IPS-NIHi11 (cell line): Measurements from ENCODE around the gene NECAB3.

ENCODE experiments used
- DNase-seq: peaks from one replicate; pipeline ENCODE4 v3.0.0; 2012; ENCODE audit warnings: mixed read lengths, low spot score

The NECAB3 gene

DNA sequence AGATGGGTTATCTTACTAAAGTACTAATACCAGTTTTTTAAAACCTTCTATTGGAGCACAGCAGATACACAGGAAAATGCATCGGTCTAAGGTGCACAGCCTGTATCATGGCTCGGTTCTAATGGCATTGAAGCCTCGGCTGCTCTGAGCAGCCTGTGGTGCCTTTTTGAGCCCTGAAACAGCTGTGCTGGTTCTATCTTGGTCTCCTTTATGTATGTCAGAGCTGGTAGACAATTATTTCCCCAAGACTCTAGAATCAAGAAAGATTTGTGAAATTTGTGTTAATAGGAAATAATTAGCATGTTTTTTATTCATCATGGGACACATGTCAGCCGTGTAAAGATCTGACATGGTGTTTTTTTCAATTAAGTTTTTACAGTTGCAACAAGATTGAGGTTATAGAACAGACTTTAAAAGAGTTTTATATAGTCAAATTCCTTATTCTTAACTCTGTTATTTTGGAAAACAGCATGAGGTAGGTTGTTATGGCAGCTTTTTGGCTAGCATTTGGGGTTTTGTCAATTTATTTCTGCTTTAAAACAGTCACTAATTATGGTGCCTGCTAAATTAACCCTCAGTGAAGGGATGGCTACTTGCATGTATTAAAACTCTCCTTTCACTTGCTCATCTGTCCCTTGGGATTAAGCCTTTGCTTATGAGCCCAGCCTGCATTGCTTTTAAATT lies 52.4 kb downstream of the NECAB3 start:
- no peak for DNase-seq

DNA sequence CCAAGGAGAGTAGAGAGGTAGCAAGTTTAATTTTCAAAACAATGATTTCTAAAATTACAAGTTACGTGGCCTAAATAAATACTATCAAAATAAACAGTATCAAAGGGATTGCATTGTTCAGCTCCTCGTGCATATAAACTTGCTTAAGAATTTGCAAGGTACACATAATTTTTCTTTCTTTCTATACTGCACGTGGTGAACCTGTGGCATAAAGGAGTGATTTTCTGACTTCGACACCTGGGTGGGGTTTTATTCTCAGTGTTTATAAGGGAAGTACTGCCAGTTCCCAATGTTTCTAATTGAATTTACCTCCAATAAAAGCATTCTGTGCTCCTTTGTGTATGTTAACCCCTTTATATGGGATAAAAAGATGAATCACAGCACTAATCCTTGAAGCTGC lies 62.2 kb downstream of the NECAB3 start:
- DNase-seq, result no peak

DNA sequence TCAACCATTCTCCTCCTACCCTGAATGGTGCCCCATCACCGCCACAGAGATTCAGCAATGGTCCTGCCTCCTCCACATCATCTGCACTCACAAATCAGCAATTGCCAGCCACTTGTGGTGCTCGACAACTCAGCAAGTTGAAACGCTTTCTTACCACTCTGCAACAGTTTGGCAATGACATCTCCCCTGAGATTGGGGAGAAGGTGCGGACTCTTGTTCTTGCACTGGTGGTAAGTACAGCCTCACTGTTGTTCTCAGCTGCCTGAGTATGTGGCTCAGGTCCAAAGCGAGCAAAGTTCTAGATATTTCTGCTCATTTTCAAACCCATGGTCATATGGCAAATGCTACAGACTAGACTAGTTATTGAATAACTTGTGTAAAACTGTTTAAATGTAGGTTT lies 63.1 kb downstream of the NECAB3 start:
- DNase-seq, result no peak

DNA sequence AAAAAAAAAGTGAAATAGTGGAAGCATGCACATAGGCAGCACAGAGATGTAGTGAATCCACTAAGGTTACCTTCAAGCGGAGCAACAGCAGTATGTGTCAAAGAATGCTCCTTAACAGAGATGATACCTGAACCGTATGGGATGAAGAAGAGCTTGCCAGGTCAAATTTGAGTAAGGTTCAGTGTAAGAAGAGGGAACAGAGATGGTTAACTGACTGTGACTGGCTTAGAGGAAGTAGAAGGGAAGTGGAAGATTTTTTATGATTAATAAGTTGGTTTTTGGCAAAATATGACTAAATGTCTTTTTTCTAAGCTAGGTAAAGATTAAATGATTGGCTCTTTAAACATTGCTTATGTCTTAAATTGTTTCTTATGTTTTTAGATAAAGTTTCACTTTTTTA lies 64.7 kb downstream of the NECAB3 start:
- DNase-seq, result no peak
